Germinal center (tissue), 1 donor: ENCODE measurements around the gene KIRREL2.
A peak's percentile ranks its signal among the peaks of the same experiment; 100 is the strongest.

Experiments used
- DNase-seq: peaks from one replicate; pipeline ENCODE4 v3.0.0; 2012; ENCODE audit warnings: mixed read lengths, low spot score

The KIRREL2 gene

DNA sequence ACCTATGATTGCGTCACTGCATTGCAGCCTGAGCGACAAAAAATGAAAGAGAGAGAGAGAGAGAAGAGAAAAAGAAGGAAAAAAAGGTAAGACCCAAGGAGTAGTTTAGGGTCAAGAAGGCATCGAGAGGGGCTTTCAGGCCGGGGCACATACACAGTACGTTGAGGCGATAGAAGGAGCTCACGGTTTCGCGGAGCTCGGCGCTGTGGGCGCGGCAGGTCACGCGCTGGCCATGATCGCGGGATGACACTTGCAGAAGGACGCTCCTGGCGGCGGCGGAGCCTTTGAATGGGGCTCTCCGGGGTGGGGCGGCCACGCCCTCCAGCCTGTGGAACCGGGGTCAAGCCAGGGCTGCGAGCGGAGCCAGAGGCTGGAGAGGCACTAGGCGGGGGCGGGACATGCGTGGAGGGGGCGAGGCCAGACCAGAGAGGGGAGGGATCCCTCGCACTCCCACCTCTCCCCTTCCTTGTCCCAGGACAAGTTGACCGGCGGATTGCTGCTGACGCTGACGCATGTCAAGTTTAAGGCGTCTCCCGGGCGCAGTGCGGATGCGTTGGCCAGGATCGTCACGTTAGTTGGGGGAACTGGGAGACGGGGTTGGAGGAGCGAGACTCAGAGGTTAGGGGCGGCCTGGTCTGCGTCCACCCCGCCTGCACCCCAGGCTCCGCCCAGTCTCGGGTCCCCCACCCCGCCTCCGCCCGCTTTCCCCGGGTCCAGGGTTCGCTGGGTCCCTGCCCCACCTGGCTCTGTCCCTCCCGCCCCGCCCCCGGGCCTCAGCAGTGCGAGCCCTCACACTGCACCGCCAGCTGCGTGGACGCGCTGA is 11.3 kb upstream of the KIRREL2 start:
- no peak for DNase-seq

- no peak for DNase-seq
Observed at GRCh38 chr19:35846038-35846668, 10.6 kb upstream of the KIRREL2 start.

DNA sequence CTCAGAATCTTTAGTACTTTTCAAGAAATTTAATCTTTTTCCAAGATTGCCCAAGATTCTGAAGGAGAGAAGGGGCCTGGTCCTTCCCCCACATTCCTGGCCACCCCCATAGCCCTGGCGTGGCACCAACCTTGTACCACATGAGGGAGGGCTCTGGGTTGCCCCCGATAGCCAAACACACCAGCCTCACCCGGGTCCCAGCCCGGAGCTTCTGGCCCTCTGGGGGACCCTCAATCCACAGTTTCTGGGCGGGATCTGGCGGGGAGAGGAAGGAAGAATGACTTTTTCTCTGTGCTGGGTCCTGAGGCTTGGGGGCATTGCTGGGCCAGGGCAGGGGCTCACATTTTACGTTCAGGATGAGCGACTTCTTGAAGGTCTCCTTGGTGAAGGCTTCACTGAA is 8.8 kb upstream of the KIRREL2 start:
- DNase-seq, result no peak

DNA sequence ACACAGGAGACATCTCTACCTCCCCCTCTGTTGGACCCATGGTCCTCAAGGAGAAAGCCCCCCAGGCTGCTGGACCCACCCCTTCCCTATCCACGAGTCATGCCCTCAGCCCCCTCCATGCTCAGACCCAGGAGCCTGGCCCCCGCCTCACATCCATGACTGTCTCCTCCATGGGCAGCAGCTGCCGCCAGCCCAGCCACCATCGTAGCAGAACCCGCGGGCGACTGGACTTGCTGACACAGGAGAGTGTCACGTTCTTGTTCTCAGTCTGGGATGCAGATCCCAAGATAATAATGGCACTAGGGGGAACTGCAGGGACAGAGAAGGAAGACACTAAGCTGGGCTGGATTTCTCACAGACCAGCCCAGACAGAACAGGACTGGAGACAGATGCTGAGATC is 8.2 kb upstream of the KIRREL2 start:
- DNase-seq, result no peak

DNA sequence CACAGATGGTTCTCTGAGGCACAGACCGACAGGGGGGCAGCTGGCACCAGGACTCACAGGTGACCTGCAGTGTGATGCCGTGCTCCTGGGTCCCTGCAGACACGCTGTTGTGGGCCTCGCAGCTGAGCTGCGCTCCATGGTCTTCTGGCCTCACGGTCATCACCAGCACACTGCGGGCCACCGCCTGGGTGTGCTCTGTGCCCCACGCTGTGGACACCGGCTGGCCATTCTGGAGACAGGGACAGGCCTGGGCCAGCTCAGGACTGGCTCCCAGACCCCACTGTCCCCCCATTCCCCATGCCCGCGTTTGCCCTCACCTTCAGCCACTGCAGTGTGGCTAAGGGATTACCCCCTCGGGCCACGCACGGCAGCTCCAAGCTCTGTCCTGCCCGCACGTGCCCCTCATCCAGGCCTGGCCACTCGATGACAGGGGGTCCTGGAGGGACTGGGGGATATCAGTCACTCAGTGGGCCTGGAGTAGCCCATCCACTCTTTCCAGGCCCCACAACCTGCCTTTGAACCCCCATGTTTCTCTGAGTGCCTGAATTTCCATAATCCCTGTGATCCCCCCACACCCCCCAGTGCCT is 7.7 kb upstream of the KIRREL2 start:
- DNase-seq, result no peak

GRCh38 chr19:35851213-35852028 is 5.3 kb upstream of the KIRREL2 start:
- no peak for DNase-seq

DNA sequence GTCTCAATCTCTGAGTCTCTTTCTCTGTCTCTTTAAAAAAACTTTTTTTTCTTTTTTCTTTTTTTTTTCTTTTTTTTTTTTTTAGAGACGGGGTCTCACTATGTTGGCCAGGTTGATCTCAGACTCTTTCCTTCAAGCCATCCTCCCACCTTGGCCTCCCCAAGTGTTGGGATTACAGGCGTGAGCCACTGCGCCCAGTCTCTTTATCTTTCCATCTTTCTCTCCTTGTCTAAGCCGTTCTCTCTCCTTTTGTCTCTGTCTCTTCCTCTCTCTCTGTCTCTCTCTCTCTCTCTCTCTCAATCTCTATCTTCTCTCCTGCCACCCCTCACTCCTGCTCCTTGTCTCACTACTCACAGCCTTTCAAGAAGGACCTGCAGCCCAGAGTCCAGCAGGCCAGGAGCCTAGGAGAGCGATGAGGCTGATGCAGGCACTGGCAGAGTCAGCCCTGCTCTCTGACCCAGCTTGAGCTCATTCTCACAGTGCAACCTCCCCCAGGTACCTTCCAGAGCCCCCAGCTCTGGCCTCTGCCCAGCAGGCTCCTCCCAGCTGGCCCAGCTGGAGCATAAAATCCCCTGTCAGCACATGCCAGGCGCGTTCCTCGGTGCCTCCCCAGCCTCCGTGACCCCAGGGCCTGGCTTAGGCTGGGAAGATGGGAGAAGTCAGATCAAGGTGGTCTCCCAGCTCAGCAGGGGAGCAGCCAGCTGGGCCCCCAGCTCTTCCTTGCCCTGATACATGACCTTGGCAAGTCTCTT is 4.5 kb upstream of the KIRREL2 start, which contains the start of gene NPHS1:
TSS of gene NPHS1 (minus strand) at position 476 of the 752 bp plus-strand sequence. CDS start 667 bp downstream, outside the sequence.
- no peak for DNase-seq

GRCh38 chr19:35853038-35853756 is 3.5 kb upstream of the KIRREL2 start:
- DNase-seq, result no peak

DNA sequence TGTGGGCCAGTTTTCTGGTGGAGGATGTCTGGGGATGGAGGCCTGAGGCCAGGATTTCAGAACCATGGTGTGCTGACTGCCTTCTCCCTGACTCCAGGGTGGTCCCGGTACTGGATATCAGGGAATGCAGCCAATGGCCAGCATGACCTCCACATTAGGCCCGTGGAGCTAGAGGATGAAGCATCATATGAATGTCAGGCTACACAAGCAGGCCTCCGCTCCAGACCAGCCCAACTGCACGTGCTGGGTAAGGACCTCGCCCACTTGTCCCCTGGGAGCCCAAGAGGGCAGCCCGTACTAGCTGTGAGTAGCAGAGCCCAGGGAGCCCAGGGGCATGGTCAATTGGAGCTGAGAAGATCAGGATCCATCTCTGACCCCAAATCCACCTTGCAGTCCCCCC is 1.6 kb downstream of the KIRREL2 start:
- DNase-seq, result no peak

DNA sequence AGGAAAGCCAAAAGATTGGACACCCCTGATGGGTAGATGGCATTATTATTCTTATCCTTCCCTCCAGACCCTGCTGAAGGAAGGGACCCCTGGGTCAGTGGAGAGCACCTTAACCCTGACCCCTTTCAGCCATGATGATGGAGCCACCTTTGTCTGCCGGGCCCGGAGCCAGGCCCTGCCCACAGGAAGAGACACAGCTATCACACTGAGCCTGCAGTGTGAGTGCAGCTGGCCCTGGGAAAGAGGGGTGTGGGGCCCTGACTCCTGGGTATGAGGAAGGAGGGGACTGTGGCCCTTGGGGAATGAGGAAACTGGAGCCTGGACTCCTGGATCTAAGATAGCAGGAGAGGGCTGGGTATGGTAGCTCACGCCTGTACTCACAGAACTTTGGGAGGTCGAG is 2.7 kb downstream of the KIRREL2 start:
- no peak for DNase-seq

GRCh38 chr19:35860436-35860817 is 3.7 kb downstream of the KIRREL2 start:
- DNase-seq, result no peak

DNA sequence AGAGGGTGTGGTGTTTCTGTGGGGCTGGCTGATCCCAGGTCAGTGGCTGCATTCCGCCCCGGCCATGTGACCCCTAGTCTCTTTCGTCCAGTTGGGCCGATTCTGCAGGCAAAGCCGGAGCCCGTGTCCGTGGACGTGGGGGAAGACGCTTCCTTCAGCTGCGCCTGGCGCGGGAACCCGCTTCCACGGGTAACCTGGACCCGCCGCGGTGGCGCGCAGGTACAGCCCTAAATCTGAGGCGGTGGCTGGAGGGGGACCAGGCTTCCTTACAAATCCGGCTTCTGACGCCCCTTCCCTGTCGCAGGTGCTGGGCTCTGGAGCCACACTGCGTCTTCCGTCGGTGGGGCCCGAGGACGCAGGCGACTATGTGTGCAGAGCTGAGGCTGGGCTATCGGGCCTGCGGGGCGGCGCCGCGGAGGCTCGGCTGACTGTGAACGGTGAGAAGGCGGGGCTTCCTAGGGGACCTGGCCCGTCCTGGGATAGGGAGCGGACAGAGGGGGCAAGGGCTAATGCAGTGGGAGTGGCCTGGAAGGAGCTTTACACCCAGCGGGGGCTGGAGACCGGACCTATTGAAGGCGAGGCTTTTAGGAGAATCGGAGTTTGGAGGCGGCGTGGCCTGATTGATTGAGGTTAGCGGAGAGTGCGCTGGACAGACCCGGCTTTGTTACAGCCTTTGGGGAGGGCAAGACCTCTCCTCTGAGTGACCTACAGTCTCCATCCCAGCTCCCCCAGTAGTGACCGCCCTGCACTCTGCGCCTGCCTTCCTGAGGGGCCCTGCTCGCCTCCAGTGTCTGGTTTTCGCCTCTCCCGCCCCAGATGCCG is 4.3 kb downstream of the KIRREL2 start:
- no peak for DNase-seq

DNA sequence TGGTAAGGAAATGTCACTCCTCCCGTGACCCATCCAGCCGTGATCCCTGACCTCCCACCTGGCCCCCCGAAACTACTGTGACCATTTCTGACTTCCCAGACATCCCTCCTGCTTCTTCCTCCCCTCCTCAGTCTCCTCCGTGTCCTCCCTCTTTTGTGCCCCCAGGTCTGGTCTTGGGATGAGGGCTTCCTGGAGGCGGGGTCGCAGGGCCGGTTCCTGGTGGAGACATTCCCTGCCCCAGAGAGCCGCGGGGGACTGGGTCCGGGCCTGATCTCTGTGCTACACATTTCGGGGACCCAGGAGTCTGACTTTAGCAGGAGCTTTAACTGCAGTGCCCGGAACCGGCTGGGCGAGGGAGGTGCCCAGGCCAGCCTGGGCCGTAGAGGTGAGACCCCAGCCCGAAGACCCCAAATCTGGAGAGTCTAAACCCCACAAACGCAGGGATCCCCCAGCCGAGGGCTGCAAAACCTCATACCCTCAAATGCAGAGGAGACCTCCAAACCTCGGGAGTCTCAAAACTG is 5.0 kb downstream of the KIRREL2 start:
- DNase-seq, result no peak

DNA sequence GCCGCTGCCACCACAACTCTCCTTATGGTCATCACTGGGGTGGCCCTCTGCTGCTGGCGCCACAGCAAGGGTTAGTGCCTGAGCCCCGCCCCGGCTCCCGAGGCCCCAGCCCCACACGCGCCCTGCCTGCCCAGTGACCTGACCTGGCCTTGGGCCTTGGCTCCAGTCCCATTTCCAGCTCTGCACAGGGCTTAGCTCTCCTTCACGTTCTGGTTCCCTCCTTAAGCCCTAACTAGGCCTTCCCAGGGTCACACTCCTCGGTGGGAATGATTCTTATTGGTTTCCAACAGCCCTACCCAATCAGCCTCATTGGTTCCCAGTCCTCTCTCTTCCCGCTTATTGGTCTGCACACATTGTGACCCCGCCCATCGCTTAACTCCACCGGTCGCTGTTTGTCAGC is 5.8 kb downstream of the KIRREL2 start:
- DNase-seq, result no peak

GRCh38 chr19:35863018-35863417 is 6.3 kb downstream of the KIRREL2 start:
- no peak for DNase-seq

DNA sequence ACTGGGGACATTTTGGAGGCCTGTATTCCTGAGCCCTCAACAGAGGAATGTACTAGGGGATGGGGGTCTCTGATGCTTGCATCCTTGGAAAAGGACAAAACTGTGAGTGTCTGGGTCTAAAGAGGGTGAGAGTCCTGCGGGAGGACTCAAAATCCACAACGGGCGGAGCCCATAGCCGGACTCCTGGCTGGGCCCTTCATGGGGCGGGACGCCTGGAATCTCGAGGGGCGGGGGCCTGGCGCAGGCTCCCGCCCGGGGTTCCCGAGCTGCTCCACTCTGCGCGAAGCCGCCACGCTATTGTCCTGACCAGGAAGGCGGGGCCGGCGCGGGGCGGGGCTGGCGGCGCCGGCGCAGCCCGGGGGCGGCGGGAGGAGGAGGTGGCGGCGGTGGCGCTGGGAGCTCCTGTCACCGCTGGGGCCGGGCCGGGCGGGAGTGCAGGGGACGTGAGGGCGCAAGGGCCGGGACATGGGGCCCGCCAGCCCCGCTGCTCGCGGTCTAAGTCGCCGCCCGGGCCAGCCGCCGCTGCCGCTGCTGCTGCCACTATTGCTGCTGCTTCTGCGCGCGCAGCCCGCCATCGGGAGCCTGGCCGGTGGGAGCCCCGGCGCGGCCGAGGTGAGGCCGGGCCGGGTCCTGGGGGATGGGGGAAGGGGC is 11.6 kb downstream of the KIRREL2 start, which contains the start of gene APLP1:
TSS of gene APLP1 (plus strand) at position 403 of the 651 bp plus-strand sequence. CDS start at position 466, 63 bp downstream.
- peak; percentile 54 for DNase-seq

GRCh38 chr19:35868823-35869326 is 12.2 kb downstream of the KIRREL2 start:
- DNase-seq, result no peak

DNA sequence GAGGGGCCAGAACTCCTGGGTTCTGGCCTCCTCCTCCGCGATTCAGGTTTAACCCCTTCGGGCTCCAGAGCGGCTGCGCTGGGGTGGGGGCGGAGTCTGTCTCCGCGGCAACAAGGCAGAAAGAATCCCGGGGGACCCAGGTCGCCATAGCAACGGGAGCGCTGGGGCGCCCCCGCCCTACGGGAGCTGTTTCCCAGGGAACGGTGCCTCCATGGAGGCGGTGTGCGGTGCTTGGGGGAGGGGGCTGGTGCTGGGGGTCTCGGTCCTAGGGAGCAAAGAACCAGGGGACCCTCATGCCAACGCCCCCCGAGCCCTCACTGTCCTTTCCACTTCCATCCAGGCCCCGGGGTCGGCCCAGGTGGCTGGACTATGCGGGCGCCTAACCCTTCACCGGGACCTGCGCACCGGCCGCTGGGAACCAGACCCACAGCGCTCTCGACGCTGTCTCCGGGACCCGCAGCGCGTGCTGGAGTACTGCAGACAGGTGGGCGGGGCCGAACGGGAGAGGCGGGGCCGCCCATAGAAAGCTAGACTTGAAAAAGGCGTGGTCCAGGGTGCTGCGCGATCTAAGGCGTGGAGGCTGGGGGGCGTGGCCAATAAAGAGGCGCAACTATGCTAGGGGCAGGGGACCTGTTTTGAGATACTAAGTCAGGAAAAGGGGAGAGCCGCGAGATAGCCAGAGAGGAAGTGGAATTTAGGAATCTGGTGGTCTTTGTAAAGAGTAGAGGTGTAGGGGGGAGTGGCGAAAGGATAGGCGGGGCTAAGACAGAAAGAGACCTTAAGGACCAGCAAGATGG is 12.8 kb downstream of the KIRREL2 start:
- DNase-seq, result peak; percentile 81
